ENCODE measurements around the gene CORO2A.
A peak's percentile ranks its signal among the peaks of the same experiment; 100 is the strongest.
"Not testable (repeated sequence)": the region's sequence is repeated elsewhere in the genome, so short reads cannot be mapped to it uniquely, and the experiment has no call there.

Gene CORO2A

GRCh38 chr9:98142925-98143481 is 49.4 kb downstream of the CORO2A start:
- DNase-seq (ENCODE audit: low read depth in 2 of 2) = no peak

GRCh38 chr9:98142182-98142907 is 50.1 kb downstream of the CORO2A start:
- DNase-seq (ENCODE audit: low read depth in 2 of 2) = no peak

- DNase-seq (ENCODE audit: low read depth in 2 of 2) = no peak
Measured at GRCh38 chr9:98140503-98140902, 51.9 kb downstream of the CORO2A start.

- DNase-seq (ENCODE audit: low read depth in 2 of 2) = no peak
Measured at GRCh38 chr9:98136489-98136888, 55.9 kb downstream of the CORO2A start.

- DNase-seq (ENCODE audit: low read depth in 2 of 2) = no peak
Measured at GRCh38 chr9:98135938-98136337, 56.5 kb downstream of the CORO2A start.

GRCh38 chr9:98135558-98135934 is 56.9 kb downstream of the CORO2A start:
- DNase-seq (ENCODE audit: low read depth in 2 of 2) = no peak

- no peak for DNase-seq (ENCODE audit: low read depth in 2 of 2)
Measured at GRCh38 chr9:98134702-98135557, 57.5 kb downstream of the CORO2A start.

- DNase-seq (ENCODE audit: low read depth in 2 of 2) = no peak
Measured at GRCh38 chr9:98132806-98133631, 59.4 kb downstream of the CORO2A start.

- DNase-seq (ENCODE audit: low read depth in 2 of 2) = no peak
Measured at GRCh38 chr9:98132158-98132557, 60.3 kb downstream of the CORO2A start.

- DNase-seq (ENCODE audit: low read depth in 2 of 2) = no peak
Measured at GRCh38 chr9:98130576-98131228, 61.7 kb downstream of the CORO2A start.

- DNase-seq (ENCODE audit: low read depth in 2 of 2) = not testable (repeated sequence)
Measured at GRCh38 chr9:98130060-98130459, 62.4 kb downstream of the CORO2A start.

- no peak for DNase-seq (ENCODE audit: low read depth in 2 of 2)
Measured at GRCh38 chr9:98129451-98129881, 63.0 kb downstream of the CORO2A start.

GRCh38 chr9:98128316-98128715 is 64.1 kb downstream of the CORO2A start:
- DNase-seq (ENCODE audit: low read depth in 2 of 2) = no peak

- no peak for DNase-seq (ENCODE audit: low read depth in 2 of 2)
Measured at GRCh38 chr9:98127226-98127625, 65.2 kb downstream of the CORO2A start.

GRCh38 chr9:98124637-98125426 is 67.6 kb downstream of the CORO2A start:
- no peak for DNase-seq (ENCODE audit: low read depth in 2 of 2)

- not testable (repeated sequence) for DNase-seq (ENCODE audit: low read depth in 2 of 2)
Measured at GRCh38 chr9:98124091-98124490, 68.3 kb downstream of the CORO2A start.

GRCh38 chr9:98121058-98121457 is 71.4 kb downstream of the CORO2A start:
- DNase-seq (ENCODE audit: low read depth in 2 of 2) = no peak

GRCh38 chr9:98120476-98120875 is 72.0 kb downstream of the CORO2A start:
- no peak for DNase-seq (ENCODE audit: low read depth in 2 of 2)

GRCh38 chr9:98118640-98119601 is 73.5 kb downstream of the CORO2A start, which contains the start of gene TRIM14:
TRIM14 (minus strand) TSS chr9:98119222; CDS start chr9:98119188, 34 bp downstream.
- peak; percentile 56 to 61 for DNase-seq (ENCODE audit: low read depth in 2 of 2)
